GM12874 (cell line): ENCODE data around the gene COG2.

Experiments used
- CTCF ChIP-seq: IDR thresholded peaks from 2 replicates; pipeline ENCODE4 v1.5.1; 2011; ENCODE audit warnings: low read depth, mild to moderate bottlenecking, control low read depth, low read length, moderate library complexity; ENCODE audit not compliant: insufficient read depth

COG2 gene

DNA sequence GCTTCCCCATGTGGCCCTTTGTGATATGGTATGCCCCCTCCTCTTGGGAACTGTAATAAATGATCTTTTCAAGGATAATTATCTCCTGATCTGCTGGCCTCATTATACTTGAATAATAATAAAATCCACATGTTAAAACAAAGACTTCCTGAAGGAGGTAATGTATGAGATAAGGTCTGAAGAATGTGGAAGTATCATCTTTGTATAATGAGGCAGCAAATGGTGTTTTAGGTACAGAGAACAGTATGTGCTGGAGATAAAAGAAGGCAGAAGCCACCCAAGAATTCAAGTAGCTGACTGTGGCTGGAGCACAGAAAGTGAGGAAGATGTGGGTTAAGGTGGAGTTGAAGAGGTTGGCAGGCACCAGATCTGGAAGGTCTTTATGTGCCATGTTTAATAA is 12.8 kb upstream of the COG2 start:
- TF ChIP-seq CTCF: no peak

DNA sequence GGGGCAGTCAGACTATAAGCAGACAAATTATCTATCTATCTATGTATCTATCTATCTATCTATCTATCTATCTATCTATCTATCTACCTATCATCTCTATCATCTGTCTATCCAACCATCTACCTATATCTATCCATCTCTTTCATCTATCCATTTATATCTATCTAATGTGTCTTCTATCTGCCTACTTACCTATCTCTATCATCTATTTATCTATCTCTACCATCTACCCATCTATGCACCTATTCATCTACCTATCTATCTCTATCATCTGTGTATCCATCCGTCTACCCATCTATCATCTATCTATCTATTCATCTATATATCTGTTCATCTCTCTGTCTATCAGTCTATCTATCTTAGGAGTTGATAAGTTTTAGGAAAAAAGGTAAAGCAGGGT is 10.8 kb upstream of the COG2 start:
- TF ChIP-seq CTCF: no peak

DNA sequence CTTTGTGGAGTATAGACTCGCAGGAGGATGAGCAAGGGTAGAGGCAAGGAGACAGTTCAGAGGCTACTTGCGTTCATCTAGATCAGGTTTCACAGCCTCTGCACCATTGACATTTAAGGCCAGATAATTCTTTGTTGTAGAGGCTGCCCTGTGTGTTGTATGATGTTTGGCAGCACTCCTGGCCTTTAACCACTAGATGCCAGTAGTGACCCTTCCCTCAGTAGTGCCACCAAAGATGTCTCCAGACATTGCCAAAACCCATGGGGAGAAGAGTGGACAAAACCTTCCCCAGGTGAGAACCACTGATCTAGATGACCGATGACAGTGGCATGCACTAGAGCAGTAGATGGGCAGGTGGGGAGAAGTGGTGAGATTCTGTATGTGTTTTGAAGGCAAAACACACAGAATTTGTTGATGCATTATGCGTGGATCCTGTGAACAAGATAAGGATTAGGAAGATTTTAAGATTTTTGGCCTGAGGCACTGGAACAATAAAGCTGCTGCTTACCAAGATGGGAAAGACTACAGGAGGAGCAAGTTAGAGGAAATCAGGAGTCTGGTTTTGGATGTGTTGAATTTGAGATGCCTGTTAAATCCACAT is 9.9 kb upstream of the COG2 start:
- TF ChIP-seq CTCF: peak; percentile 60

DNA sequence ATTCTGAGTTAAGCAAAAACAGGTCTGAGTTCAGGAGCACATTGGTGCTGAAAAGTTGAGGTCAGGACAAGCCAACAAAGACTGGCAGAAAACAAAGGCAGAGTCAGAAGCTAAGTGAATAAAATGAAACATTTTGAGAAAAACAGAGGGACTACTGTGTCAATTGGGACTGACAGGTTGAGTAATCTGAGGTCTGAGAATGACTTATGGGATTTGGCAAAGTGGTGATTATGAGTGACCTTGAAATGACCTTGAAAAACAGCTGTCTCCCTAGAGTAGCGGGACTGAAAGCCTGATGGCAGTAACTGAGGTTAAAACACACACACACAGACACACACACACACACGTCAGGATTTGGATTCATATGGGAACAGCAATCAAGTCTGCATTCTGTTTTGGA is 8.8 kb upstream of the COG2 start:
- TF ChIP-seq CTCF: no peak

DNA sequence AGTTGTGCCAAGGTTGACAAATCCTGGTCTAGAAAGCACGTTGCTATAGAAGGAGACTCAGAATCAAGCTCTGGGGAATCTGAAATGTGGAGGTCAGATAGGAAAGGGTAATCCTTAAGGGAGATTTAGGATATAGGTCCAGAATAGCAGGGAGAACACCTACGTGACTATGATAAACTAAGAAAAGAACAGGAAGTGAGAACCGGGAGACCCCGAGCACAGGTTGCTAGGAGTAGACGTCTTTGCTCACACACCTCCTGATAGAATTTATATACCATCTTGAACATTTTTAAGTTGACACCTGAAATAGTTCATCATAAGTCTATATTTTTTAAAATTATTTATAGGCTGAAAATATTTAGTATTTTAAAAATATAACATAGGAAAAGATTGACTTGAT is 7.9 kb upstream of the COG2 start:
- TF ChIP-seq CTCF: no peak

DNA sequence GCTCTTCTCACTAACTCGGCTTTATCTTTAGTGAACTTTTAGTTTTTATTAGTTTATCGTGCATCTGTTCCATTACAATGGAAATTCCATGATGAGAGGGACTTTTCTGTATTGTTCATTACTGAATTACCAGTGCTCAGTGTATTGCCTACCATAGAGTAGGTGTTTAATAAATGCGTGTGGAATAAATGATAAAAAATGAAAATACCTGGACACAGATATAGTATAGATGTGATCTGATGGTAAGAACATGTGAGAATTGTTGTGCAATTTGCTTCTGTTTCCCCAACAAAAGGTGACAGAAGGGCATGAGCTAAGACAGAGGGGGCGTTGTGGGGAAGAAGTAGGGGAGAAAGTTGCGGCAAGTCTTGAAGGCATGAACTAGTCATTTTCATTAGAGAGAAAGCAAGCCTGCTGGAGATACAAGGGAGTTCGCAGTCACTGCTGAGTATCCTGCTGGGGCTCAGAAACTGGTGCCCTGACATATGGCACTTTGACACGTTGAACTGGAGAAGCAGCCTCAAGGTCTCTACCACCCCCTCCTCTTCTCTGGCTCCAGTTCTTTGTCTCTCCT is 5.6 kb upstream of the COG2 start:
- TF ChIP-seq CTCF: no peak

- TF ChIP-seq CTCF: no peak
Observed at GRCh38 chr1:230639714-230640209, 2.5 kb upstream of the COG2 start.
